OCI-LY3 (cell line): ENCODE data around the gene PLXNC1.

Source experiments
- H2AFZ ChIP-seq: fragments of 200-600, 300-600 bp; shearing (Covaris generic); 2 replicates; pipeline ENCODE4 v1.6.0; 2014; ENCODE audit warnings: antibody characterized with exemption, low read depth, low read length
- H3K27ac ChIP-seq: fragments of 200-600, 300-600 bp; sonication (generic); 2 replicates; pipeline ENCODE4 v1.5.1; 2014; ENCODE audit warnings: mild to moderate bottlenecking, low read length, moderate library complexity, mixed read lengths
- H3K27me3 ChIP-seq: fragments of 200-600, 300-600 bp; sonication (generic); 2 replicates; pipeline ENCODE4 v1.6.1; 2014; ENCODE audit warnings: low read depth, low read length, mixed read lengths
- H3K36me3 ChIP-seq: fragments of 200-600, 300-600 bp; sonication (generic); replicated peaks from 2 replicates; pipeline ENCODE3; 2014; ENCODE audit warnings: low read depth, low read length, mixed read lengths
- H3K4me1 ChIP-seq: fragments of 300-600, 200-600 bp; sonication (generic); 2 replicates; pipeline ENCODE4 v1.6.1; 2014; ENCODE audit warnings: low read length, mixed read lengths
- H3K4me2 ChIP-seq: fragments of 200-600, 300-600 bp; sonication (generic); 2 replicates; pipeline ENCODE4 v1.6.1; 2014; ENCODE audit warnings: low read length, mixed read lengths
- H3K4me3 ChIP-seq: fragments of 300-600, 200-600 bp; sonication (generic); 2 replicates; pipeline ENCODE4 v1.5.1; 2014; ENCODE audit warnings: antibody characterized with exemption, mild to moderate bottlenecking, low read length, moderate library complexity
- H3K79me2 ChIP-seq: fragments of 300-600, 200-600 bp; shearing (Covaris generic); 2 replicates; pipeline ENCODE4 v1.6.1; 2014; ENCODE audit warnings: mild to moderate bottlenecking, low read length, mixed read lengths
- H3K9ac ChIP-seq: fragments of 300-600, 200-600 bp; shearing (Covaris generic); 2 replicates; pipeline ENCODE4 v1.6.0; 2014; ENCODE audit warnings: mild to moderate bottlenecking, low read length, moderate library complexity
- H3K9me3 ChIP-seq: fragments of 200-600, 300-600 bp; shearing (Covaris generic); 2 replicates; pipeline ENCODE4 v1.6.1; 2014; ENCODE audit warnings: low read length, mixed read lengths; ENCODE audit not compliant: insufficient read depth
- H4K20me1 ChIP-seq: fragments of 200-600, 300-600 bp; sonication (generic); 2 replicates; pipeline ENCODE4 v1.6.1; 2016; ENCODE audit warnings: low read length, mixed read lengths; ENCODE audit not compliant: insufficient read depth
- EZH2phosphoT487 ChIP-seq: fragments of 200-600 bp; shearing (Covaris generic); IDR thresholded peaks from 2 replicates; pipeline ENCODE4 v1.6.1; 2018; ENCODE audit warnings: antibody characterized with exemption, mixed run types, low read depth
- TF ChIP-seq, protein P1 (sequence below): fragments of 200-600, 300-600 bp; sonication (generic); IDR thresholded peaks from 2 replicates; pipeline ENCODE4 v1.5.1; 2014; ENCODE audit warnings: antibody characterized with exemption, low read length, low read depth

Gene PLXNC1

DNA sequence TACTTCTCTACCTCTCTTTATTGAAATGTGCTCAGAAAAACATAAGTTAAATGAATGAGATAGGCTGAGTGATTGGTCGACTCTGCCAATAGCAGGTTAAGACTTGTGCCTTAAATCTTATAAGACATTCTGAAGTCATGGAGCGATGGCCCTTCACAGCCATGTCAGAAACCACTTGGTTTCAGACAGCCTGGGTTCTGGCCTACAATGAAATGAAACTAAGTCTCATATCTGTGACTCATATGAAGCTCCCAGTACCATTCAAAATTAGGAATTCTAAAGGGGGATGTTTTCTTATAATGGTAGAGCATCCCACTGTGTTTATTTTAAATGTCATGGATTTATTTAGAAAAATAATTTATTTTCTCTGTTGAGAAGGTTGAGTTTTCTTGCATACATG is 42.6 kb downstream of the PLXNC1 start:
- H2AFZ ChIP-seq: no peak overlapping the region
- H3K27ac ChIP-seq: no peak overlapping the region
- no peaks in the 10 kb centered on the region for H4K20me1 ChIP-seq
- no peaks in the 10 kb centered on the region; the same call in 1 of the 2 replicates for H3K27me3 ChIP-seq
- H3K4me3 ChIP-seq: no peak overlapping the region
- H3K4me2 ChIP-seq: no peak overlapping the region
- H3K4me1 ChIP-seq: no peaks in the 10 kb centered on the region
- no peak overlapping the region for H3K9ac ChIP-seq
- H3K79me2 ChIP-seq: no peaks in the 10 kb centered on the region
- TF ChIP-seq, protein P1, sequence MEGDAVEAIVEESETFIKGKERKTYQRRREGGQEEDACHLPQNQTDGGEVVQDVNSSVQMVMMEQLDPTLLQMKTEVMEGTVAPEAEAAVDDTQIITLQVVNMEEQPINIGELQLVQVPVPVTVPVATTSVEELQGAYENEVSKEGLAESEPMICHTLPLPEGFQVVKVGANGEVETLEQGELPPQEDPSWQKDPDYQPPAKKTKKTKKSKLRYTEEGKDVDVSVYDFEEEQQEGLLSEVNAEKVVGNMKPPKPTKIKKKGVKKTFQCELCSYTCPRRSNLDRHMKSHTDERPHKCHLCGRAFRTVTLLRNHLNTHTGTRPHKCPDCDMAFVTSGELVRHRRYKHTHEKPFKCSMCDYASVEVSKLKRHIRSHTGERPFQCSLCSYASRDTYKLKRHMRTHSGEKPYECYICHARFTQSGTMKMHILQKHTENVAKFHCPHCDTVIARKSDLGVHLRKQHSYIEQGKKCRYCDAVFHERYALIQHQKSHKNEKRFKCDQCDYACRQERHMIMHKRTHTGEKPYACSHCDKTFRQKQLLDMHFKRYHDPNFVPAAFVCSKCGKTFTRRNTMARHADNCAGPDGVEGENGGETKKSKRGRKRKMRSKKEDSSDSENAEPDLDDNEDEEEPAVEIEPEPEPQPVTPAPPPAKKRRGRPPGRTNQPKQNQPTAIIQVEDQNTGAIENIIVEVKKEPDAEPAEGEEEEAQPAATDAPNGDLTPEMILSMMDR: no peak
- no peak for TF ChIP-seq EZH2phosphoT487
- H3K9me3 ChIP-seq: no peaks in the 10 kb centered on the region
- no peaks in the 10 kb centered on the region for H3K36me3 ChIP-seq

- no peak overlapping the region for H3K4me3 ChIP-seq
- H3K79me2 ChIP-seq: no peaks in the 10 kb centered on the region
- H3K27me3 ChIP-seq: no peaks in the 10 kb centered on the region; the same call in 1 of the 2 replicates
- no peaks in the 10 kb centered on the region for H3K9me3 ChIP-seq
- TF ChIP-seq EZH2phosphoT487: no peak
- TF ChIP-seq, protein P1: no peak
- H3K36me3 ChIP-seq: no peaks in the 10 kb centered on the region
- no peak overlapping the region for H3K9ac ChIP-seq
- H3K4me2 ChIP-seq: no peak overlapping the region
- no peak overlapping the region for H2AFZ ChIP-seq
- no peaks in the 10 kb centered on the region for H3K4me1 ChIP-seq
- no peak overlapping the region for H3K27ac ChIP-seq
- no peaks in the 10 kb centered on the region for H4K20me1 ChIP-seq
Observed at GRCh38 chr12:94191811-94192210, 43.4 kb downstream of the PLXNC1 start.

DNA sequence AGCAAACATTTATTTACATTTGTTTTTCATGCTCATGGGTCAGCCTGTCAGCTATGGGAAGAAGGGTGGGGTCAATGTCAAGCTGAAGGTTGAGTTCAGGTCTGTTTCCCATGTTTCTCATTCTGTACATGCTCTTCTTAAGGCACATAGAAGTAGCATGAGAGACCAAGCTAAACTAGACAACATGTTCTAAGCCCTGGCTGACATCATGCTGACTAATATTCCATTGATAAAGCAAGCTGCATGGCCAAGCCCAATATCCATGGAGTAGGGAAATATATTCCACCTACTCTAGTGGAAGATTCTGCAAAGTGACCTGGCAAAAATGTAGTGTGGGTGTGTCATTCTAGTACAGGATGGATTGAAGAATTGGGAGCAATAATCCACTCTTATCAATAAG is 44.1 kb downstream of the PLXNC1 start:
- Histone ChIP-seq H3K27ac (no peak overlapping the region), H3K27me3 (no peaks in the 10 kb centered on the region), H3K4me1 (no peaks in the 10 kb centered on the region), H4K20me1 (no peaks in the 10 kb centered on the region), H3K4me3 (no peak overlapping the region), H2AFZ (no peak overlapping the region), H3K9ac (no peak overlapping the region), H3K9me3 (no peaks in the 10 kb centered on the region), H3K79me2 (no peaks in the 10 kb centered on the region), H3K36me3 (no peaks in the 10 kb centered on the region), H3K4me2 (no peak overlapping the region)
- TF ChIP-seq, protein P1: no peak
- TF ChIP-seq EZH2phosphoT487: no peak

DNA sequence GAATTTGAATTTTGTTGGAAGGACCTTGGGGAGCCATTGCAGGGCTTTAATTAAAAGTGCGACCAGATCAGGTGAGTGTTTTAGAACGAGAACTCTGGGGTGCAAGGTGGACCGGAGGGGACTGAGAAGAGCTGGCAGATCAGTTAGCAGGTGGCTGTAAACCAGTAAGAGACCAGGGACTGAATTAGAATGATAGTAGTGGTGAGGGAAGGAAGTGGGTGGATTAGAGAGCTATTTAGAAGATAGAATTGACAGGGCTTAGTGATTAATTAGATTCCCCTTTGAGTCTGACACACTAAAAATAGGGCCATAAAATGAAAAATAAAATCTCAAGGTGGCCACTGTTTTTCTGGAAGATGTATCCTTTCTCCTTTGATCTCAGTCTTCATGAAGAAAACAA is 44.8 kb downstream of the PLXNC1 start:
- no peak overlapping the region for H3K4me2 ChIP-seq
- no peaks in the 10 kb centered on the region for H3K4me1 ChIP-seq
- H3K9me3 ChIP-seq: no peaks in the 10 kb centered on the region
- no peak overlapping the region for H3K27ac ChIP-seq
- H3K79me2 ChIP-seq: no peaks in the 10 kb centered on the region
- no peaks in the 10 kb centered on the region for H4K20me1 ChIP-seq
- H3K27me3 ChIP-seq: no peaks in the 10 kb centered on the region
- no peak overlapping the region for H3K4me3 ChIP-seq
- TF ChIP-seq, protein P1: no peak
- TF ChIP-seq EZH2phosphoT487: no peak
- H2AFZ ChIP-seq: no peak overlapping the region
- H3K36me3 ChIP-seq: no peaks in the 10 kb centered on the region
- no peak overlapping the region for H3K9ac ChIP-seq
